Keratinocyte (primary cell): ENCODE data around the gene SBNO2. TPM values are rescaled to one million over a fixed set of nuclear protein-coding genes. Genes with fewer than 3 reads are reported as not detected.

ENCODE experiments used
- DNase-seq: peaks from one replicate; pipeline ENCODE4 v3.0.0-alpha.2; 2011; ENCODE audit warnings: low read depth, missing footprints, low spot score
- FAIRE-seq: peaks from 2 replicates; lab custom pipeline; 2011; peaks lifted over from hg19 to GRCh38; lab: Jason Lieb, UNC
- H2AFZ ChIP-seq: 2 replicates; pipeline ENCODE4 v1.6.0; 2012; ENCODE audit warnings: low read length, control low read depth, inconsistent platforms; ENCODE audit not compliant: control insufficient read depth
- H3K27ac ChIP-seq: 2 replicates; pipeline ENCODE4 v1.5.1; 2011; ENCODE audit warnings: low read length; ENCODE audit not compliant: control insufficient read depth, insufficient read depth
- H3K27me3 ChIP-seq: 3 replicates; pipeline ENCODE4 v1.6.0; 2011; ENCODE audit warnings: low read length; ENCODE audit not compliant: control insufficient read depth, insufficient read depth; ENCODE audit errors: extremely low read depth
- H3K36me3 ChIP-seq, 2 experiments: 2 replicates in 1 of 2; 3 replicates in 1 of 2; pipeline ENCODE4 v1.5.1; 2011; ENCODE audit warnings: low read length in 2 of 2, mild to moderate bottlenecking in 1 of 2; ENCODE audit not compliant: control insufficient read depth in 2 of 2, insufficient read depth in 2 of 2; ENCODE audit errors: extremely low read depth in 1 of 2
- H3K4me1 ChIP-seq: 3 replicates; pipeline ENCODE4 v1.5.1; 2011; ENCODE audit warnings: low read length; ENCODE audit not compliant: control insufficient read depth, insufficient read depth; ENCODE audit errors: extremely low read depth
- H3K4me2 ChIP-seq: 3 replicates; pipeline ENCODE4 v1.6.0; 2011; ENCODE audit warnings: low read depth, low read length; ENCODE audit not compliant: control insufficient read depth, insufficient read depth; ENCODE audit errors: extremely low read depth
- H3K4me3 ChIP-seq, 3 experiments: fragments of 200-600 bp in 1 of 3; sonication (generic) in 1 of 3; 2 replicates in 2 of 3; 3 replicates in 1 of 3; pipeline ENCODE4 v1.5.1; 2011 to 2016; ENCODE audit warnings: low read length in 3 of 3, mild to moderate bottlenecking in 3 of 3, control low read depth in 2 of 3, inconsistent platforms in 1 of 3, low read depth in 1 of 3, mixed read lengths in 1 of 3, mixed run types in 1 of 3, moderate library complexity in 1 of 3; ENCODE audit not compliant: control insufficient read depth in 2 of 3, insufficient read depth in 2 of 3; ENCODE audit errors: extremely low read depth in 1 of 3
- H3K79me2 ChIP-seq: 2 replicates; pipeline ENCODE4 v1.6.0; 2012; ENCODE audit warnings: low read length; ENCODE audit not compliant: control insufficient read depth, insufficient read depth
- H3K9ac ChIP-seq: 3 replicates; pipeline ENCODE4 v1.6.0; 2011; ENCODE audit warnings: low read length; ENCODE audit not compliant: control insufficient read depth, insufficient read depth; ENCODE audit errors: extremely low read depth
- H3K9me1 ChIP-seq: 3 replicates; pipeline ENCODE4 v1.6.0; 2011; ENCODE audit warnings: low read length; ENCODE audit not compliant: control insufficient read depth, insufficient read depth; ENCODE audit errors: extremely low read depth
- H3K9me3 ChIP-seq: 2 replicates; pipeline ENCODE4 v1.5.1; 2012; ENCODE audit warnings: low read depth, low read length; ENCODE audit not compliant: control insufficient read depth
- H4K20me1 ChIP-seq: 3 replicates; pipeline ENCODE4 v1.6.0; 2011; ENCODE audit warnings: low read length; ENCODE audit not compliant: control insufficient read depth, insufficient read depth; ENCODE audit errors: extremely low read depth
- CTCF ChIP-seq, 3 experiments: IDR thresholded peaks in 1 of 3; conservative IDR thresholded peaks in 1 of 3; optimal IDR thresholded peaks in 1 of 3; 2 replicates in 2 of 3; 3 replicates in 1 of 3; pipeline versions ENCODE3 to v1.5.1; 2011; ENCODE audit warnings: low read length in 3 of 3, mild to moderate bottlenecking in 3 of 3, moderate library complexity in 2 of 3, control low read depth in 1 of 3, inconsistent platforms in 1 of 3; ENCODE audit not compliant: insufficient read depth in 2 of 3; ENCODE audit errors: extremely low read depth in 1 of 3
- EZH2 ChIP-seq: IDR thresholded peaks from one replicate; pipeline ENCODE4 v1.6.1; 2012; ENCODE audit warnings: inconsistent platforms, mild to moderate bottlenecking, low read length, moderate library complexity
- dilution Hi-C: fragments of 300-500 bp; cut with MboI; formaldehyde crosslinking; loops from one replicate; pipeline ENCODE4 v1.7.0; 2020; ENCODE audit warnings: low sequenced_read_pairs; ENCODE audit not compliant: extremely low pct_ligation_motif_present
- polyA plus RNA-seq, 5 experiments: library from polyadenylated mRNA; depleted of rRNA in 3 of 5; stranded (reverse) in 3 of 5; stranded (forward) in 1 of 5; unstranded in 1 of 5; fragments of >200 nt; gene quantifications; 1 replicate in 1 of 5; 2 replicates in 3 of 5; 3 replicates in 1 of 5; pipeline versions ENCODE4 v1.2.1 to v1.2.3, GENCODE V29; 2011 to 2012; ENCODE audit warnings: missing spikeins in 2 of 5, low read depth in 1 of 5, low replicate concordance in 1 of 5

Gene SBNO2
- polyA plus RNA-seq, 1 donor (not counting 4 experiments of a cell fraction or from before 2014, with no cell fraction given): 10.9 TPM

DNA sequence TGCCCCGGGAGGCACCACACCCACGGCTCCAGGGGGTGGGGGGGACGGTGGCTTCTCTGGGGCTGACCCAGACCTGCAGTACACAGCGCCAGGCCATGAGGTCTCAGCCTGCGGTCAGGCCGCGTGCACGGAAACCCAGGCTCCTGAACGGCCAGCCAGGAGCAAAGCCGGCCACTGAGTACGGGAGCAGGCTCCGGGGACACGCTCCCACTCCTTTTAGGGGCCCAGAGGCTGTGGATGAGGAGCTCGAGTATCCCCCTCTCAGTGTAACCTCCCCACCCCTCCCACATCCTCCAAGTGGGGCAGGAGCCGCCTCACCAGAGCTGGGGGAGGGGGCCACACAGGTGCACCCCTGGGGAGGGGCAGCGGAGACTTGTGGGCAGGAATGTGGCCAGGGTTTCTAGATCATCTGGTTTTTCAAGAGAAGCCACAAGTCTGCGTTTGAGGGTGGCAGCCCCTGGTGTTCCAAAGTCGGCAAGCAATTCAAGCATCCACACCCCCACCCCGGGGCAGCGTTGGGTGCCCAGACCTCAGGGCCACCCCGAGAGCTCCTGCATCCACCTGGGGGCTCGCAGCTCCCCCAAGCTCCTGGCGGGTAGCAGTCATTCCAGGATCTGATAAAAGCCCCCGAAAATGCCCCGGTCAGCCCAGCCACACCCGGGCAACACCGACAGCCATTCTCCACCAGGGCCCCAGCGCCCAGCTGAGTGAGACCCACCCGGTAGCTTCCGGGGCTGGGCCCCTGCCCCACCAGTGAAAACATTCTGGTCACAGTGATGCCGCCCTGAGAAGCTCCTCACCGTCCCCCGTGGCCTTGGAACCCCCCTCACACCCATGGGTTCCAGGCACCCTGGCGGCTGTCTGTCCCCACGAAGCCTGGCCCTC lies 6.1 kb downstream of the SBNO2 start:
- no peaks in the 10 kb centered on the region for H3K27me3 ChIP-seq
- FAIRE-seq: no peak
- TF ChIP-seq CTCF (optimal IDR thresholded peaks at IDR 0.05 in 1 of 3, IDR thresholded peaks at IDR 0.05 in 1 of 3, conservative IDR thresholded peaks at IDR 0.05 in 1 of 3; ENCODE audit: extremely low read depth in 1 of 3, insufficient read depth in 2 of 3, low read length in 3 of 3) (no peak), EZH2 (no peak)
- peak overlapping the region; percentile 94 for H3K27ac ChIP-seq
- peak overlapping the region; percentile 89 for H3K9ac ChIP-seq
- H3K79me2 ChIP-seq: peaks cover 99% of the 10 kb centered on the region
- peaks cover 50% of the 10 kb centered on the region for H3K4me1 ChIP-seq
- H3K9me1 ChIP-seq: peaks cover 5% of the 10 kb centered on the region
- H4K20me1 ChIP-seq: peaks cover 27% of the 10 kb centered on the region
- peak overlapping the region; percentile 93 for H3K4me2 ChIP-seq
- no peaks in the 10 kb centered on the region for H3K9me3 ChIP-seq
- H2AFZ ChIP-seq: no peak overlapping the region
- H3K4me3 ChIP-seq: peak overlapping the region; percentile 51 to 72 (median 65)
- H3K36me3 ChIP-seq: peaks cover 15 to 20% of the 10 kb centered on the region in 2 experiments
- dilution Hi-C loops: no loop called here
- no peak for DNase-seq

DNA sequence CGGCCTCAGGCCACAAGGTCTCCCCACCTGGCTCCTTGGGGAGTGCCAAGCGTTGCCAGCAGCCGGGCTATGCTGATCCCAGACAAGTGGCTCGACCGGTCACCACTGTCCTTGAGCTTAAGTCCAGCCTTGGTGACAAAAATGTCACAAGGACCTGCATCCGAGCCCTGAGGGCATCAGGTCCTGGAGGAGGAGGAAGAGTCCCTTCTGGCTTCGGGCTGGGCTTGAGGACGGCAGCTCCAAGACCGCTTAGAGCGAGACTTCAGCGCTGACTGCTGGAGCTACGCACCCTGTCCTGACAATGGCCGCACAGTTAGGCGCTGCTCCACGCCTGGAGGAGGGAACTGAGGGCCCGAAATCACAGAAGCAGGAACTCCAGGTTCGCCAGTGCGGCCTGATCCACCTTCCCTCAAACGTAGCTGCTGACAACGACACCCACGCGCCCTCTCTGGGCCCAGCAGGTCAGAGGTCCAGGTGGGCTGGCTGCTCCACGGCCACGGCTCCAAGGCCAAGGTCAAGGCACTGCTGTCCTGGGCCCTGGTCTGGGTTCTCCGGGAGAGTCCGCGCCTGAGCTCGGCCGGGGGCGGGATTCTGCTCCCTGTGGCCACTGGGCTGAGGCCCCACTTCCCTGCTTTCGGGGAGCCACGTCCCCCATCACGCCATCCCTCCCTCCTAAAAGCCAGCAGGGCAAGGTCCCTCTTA lies 7.0 kb downstream of the SBNO2 start:
- Histone ChIP-seq H3K4me2 (peak overlapping the region; percentile 93), H3K9ac (no peak overlapping the region), H3K36me3 (peaks cover 17 to 26% of the 10 kb centered on the region in 2 experiments), H3K4me1 (peaks cover 46% of the 10 kb centered on the region), H4K20me1 (peaks cover 33% of the 10 kb centered on the region), H3K9me1 (peaks cover 5% of the 10 kb centered on the region), H2AFZ (no peak overlapping the region), H3K27ac (no peak overlapping the region), H3K27me3 (no peaks in the 10 kb centered on the region), H3K4me3 (no peak overlapping the region), H3K79me2 (peaks cover 96% of the 10 kb centered on the region), H3K9me3 (no peaks in the 10 kb centered on the region)
- no peak for TF ChIP-seq EZH2
- no peak for TF ChIP-seq CTCF (optimal IDR thresholded peaks at IDR 0.05 in 1 of 3, IDR thresholded peaks at IDR 0.05 in 1 of 3, conservative IDR thresholded peaks at IDR 0.05 in 1 of 3; ENCODE audit: extremely low read depth in 1 of 3, insufficient read depth in 2 of 3, low read length in 3 of 3)
- dilution Hi-C loops: no loop called here
- FAIRE-seq (no peak), DNase-seq (no peak)
